ENCODE data around the gene HLA-DRA. TPM values are rescaled to one million over a fixed set of nuclear protein-coding genes. Genes with fewer than 3 reads are reported as not detected.

HLA-DRA gene
- total and polyA plus RNA-seq, 2 experiments from 2014 or later: 6.9 to 7.7 TPM

DNA sequence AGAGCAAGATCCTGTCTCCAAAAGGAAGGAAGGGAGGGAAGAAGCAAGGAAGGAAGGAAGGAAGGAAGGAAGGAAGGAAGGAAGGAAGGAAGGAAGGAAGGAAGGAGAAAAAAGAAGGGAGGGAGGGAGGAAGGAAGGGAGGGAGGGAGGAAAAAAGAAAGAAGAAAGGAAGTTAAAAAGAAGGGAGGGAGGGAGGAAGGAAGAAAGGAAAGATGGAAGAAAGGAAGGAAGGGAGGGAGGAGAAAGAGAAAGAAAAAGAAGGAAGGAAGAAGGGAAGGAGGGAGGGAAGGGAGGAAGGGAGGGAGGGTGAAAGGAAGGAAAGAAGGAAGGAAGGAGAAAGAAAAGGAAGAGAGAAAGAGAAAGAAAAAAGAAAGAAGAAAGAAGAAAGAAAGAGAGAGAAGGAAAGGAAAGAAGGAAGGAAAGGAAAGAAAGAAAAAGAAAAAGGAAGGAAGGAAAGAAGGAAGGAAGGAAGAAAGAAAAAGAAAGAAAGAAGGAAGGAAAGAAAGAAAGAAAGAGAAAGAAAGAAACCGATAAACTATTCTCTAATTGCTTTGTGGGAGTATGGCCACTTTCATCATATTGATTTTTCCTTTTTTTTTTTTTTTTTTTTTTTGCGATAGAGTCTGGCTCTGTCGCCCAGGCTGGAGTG lies 9.5 kb downstream of the HLA-DRA start:
- Histone ChIP-seq H3K4me2 (no peak overlapping the region), H2AFZ (no peak overlapping the region), H3K27me3 (ENCODE audit: insufficient read depth) (no peaks in the 10 kb centered on the region), H3K9me2 (ENCODE audit: insufficient read depth) (0 out of 2 replicates have a peak, but pooled peaks cover 6% of the 10 kb centered on the region), H3K27ac (ENCODE audit: low read depth) (no peak overlapping the region), H3K36me3 (ENCODE audit: insufficient read depth) (no peaks in the 10 kb centered on the region), H3K4me1 (ENCODE audit: insufficient read depth) (no peaks in the 10 kb centered on the region), H3K79me2 (replicated peaks; ENCODE audit: insufficient read depth) (no peaks in the 10 kb centered on the region), H4K20me1 (replicated peaks; ENCODE audit: insufficient read depth) (no peaks in the 10 kb centered on the region), H3F3A (replicated peaks; ENCODE audit: low read depth) (no peaks in the 10 kb centered on the region), H3K4me3 (no peak overlapping the region)
- Mint-ChIP-seq H3K4me1 (no peaks in the 10 kb centered on the region), H3K9me3 (peaks cover 33% of the 10 kb centered on the region), H3K4me3 (no peak overlapping the region), H3K27ac (no peak overlapping the region), H3K27me3 (ENCODE audit: insufficient read depth, low read depth, poor library complexity) (no peaks in the 10 kb centered on the region), H3K36me3 (ENCODE audit: low read depth) (peaks cover 9% of the 10 kb centered on the region; the same call in 2 of the 3 replicates)
- DNase-seq (ENCODE audit: low spot score): no peak
- no peak for ATAC-seq
- TF ChIP-seq, protein P1, sequence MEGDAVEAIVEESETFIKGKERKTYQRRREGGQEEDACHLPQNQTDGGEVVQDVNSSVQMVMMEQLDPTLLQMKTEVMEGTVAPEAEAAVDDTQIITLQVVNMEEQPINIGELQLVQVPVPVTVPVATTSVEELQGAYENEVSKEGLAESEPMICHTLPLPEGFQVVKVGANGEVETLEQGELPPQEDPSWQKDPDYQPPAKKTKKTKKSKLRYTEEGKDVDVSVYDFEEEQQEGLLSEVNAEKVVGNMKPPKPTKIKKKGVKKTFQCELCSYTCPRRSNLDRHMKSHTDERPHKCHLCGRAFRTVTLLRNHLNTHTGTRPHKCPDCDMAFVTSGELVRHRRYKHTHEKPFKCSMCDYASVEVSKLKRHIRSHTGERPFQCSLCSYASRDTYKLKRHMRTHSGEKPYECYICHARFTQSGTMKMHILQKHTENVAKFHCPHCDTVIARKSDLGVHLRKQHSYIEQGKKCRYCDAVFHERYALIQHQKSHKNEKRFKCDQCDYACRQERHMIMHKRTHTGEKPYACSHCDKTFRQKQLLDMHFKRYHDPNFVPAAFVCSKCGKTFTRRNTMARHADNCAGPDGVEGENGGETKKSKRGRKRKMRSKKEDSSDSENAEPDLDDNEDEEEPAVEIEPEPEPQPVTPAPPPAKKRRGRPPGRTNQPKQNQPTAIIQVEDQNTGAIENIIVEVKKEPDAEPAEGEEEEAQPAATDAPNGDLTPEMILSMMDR (conservative IDR thresholded peaks at IDR 0.05; ENCODE audit: low read depth in 2 of 2): no peak
- no peak for TF ChIP-seq REST (IDR thresholded peaks at IDR 0.05; ENCODE audit: unreplicated experiment)
- TF ChIP-seq, protein P2, sequence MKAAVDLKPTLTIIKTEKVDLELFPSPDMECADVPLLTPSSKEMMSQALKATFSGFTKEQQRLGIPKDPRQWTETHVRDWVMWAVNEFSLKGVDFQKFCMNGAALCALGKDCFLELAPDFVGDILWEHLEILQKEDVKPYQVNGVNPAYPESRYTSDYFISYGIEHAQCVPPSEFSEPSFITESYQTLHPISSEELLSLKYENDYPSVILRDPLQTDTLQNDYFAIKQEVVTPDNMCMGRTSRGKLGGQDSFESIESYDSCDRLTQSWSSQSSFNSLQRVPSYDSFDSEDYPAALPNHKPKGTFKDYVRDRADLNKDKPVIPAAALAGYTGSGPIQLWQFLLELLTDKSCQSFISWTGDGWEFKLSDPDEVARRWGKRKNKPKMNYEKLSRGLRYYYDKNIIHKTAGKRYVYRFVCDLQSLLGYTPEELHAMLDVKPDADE (IDR thresholded peaks at IDR 0.05): no peak
- TF ChIP-seq, protein P3, sequence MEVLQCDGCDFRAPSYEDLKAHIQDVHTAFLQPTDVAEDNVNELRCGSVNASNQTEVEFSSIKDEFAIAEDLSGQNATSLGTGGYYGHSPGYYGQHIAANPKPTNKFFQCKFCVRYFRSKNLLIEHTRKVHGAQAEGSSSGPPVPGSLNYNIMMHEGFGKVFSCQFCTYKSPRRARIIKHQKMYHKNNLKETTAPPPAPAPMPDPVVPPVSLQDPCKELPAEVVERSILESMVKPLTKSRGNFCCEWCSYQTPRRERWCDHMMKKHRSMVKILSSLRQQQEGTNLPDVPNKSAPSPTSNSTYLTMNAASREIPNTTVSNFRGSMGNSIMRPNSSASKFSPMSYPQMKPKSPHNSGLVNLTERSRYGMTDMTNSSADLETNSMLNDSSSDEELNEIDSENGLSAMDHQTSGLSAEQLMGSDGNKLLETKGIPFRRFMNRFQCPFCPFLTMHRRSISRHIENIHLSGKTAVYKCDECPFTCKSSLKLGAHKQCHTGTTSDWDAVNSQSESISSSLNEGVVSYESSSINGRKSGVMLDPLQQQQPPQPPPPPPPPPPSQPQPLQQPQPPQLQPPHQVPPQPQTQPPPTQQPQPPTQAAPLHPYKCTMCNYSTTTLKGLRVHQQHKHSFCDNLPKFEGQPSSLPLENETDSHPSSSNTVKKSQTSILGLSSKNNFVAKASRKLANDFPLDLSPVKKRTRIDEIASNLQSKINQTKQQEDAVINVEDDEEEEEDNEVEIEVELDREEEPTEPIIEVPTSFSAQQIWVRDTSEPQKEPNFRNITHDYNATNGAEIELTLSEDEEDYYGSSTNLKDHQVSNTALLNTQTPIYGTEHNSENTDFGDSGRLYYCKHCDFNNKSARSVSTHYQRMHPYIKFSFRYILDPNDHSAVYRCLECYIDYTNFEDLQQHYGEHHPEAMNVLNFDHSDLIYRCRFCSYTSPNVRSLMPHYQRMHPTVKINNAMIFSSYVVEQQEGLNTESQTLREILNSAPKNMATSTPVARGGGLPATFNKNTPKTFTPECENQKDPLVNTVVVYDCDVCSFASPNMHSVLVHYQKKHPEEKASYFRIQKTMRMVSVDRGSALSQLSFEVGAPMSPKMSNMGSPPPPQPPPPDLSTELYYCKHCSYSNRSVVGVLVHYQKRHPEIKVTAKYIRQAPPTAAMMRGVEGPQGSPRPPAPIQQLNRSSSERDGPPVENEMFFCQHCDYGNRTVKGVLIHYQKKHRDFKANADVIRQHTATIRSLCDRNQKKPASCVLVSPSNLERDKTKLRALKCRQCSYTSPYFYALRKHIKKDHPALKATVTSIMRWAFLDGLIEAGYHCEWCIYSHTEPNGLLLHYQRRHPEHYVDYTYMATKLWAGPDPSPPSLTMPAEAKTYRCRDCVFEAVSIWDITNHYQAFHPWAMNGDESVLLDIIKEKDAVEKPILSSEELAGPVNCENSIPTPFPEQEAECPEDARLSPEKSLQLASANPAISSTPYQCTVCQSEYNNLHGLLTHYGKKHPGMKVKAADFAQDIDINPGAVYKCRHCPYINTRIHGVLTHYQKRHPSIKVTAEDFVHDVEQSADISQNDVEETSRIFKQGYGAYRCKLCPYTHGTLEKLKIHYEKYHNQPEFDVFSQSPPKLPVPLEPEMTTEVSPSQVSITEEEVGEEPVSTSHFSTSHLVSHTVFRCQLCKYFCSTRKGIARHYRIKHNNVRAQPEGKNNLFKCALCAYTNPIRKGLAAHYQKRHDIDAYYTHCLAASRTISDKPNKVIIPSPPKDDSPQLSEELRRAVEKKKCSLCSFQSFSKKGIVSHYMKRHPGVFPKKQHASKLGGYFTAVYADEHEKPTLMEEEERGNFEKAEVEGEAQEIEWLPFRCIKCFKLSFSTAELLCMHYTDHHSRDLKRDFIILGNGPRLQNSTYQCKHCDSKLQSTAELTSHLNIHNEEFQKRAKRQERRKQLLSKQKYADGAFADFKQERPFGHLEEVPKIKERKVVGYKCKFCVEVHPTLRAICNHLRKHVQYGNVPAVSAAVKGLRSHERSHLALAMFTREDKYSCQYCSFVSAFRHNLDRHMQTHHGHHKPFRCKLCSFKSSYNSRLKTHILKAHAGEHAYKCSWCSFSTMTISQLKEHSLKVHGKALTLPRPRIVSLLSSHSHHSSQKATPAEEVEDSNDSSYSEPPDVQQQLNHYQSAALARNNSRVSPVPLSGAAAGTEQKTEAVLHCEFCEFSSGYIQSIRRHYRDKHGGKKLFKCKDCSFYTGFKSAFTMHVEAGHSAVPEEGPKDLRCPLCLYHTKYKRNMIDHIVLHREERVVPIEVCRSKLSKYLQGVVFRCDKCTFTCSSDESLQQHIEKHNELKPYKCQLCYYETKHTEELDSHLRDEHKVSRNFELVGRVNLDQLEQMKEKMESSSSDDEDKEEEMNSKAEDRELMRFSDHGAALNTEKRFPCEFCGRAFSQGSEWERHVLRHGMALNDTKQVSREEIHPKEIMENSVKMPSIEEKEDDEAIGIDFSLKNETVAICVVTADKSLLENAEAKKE (CRISPR knock-in tag; IDR thresholded peaks at IDR 0.05): no peak
- TF ChIP-seq STAT1 (IDR thresholded peaks at IDR 0.05; ENCODE audit: unreplicated experiment): no peak
- no peak for TF ChIP-seq NANOG (IDR thresholded peaks at IDR 0.05; ENCODE audit: borderline replicate concordance)

Data from GM23338 (cell line).